Measurements from ENCODE around the gene ADAMTS1.
"Not testable (repeated sequence)": the region's sequence is repeated elsewhere in the genome, so short reads cannot be mapped to it uniquely, and the experiment has no call there.

Gene ADAMTS1

DNA sequence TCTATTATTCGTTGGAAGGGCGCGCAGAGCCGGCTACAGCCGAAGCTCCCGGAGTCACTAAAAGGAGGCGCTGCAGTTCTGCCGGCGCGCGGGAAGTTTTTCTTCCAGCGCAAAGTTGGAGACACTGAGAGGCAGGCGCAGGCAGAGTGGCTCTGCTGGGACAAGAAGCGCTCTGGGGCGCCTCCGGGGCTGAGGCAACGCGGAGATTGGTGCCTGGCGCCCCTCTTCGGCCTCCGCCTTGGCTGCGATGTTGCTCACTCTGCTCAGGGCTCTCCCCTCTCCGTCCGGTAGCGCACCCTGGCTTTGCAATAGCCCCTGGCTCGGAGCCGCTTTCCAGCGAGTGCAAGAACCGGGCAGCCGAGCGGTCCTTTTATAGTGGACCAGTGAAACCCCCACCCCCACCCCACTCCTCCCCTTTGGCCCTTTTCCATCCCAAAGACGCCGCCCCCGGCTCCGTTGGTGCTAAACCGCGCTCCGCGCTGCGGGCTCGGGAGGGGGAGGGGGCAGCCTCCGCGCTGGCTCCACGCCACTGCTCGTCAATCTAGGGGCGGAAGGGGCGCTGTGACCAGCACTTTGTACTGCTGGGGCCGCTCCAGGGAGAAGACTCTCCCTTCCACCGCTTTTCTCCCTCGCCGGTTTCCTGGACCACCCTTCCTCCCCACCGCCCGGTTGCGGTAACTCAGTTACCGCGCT lies at the start of gene ADAMTS1:
Gene ADAMTS1 (minus strand): TSS at position 344 of the 693 bp plus-strand sequence. CDS start 455 bp downstream, outside the sequence.
- peak; percentile 92 for DNase-seq

GRCh38 chr21:26892151-26892550 lies 46.9 kb upstream of the ADAMTS1 start:
- no peak for DNase-seq

DNA sequence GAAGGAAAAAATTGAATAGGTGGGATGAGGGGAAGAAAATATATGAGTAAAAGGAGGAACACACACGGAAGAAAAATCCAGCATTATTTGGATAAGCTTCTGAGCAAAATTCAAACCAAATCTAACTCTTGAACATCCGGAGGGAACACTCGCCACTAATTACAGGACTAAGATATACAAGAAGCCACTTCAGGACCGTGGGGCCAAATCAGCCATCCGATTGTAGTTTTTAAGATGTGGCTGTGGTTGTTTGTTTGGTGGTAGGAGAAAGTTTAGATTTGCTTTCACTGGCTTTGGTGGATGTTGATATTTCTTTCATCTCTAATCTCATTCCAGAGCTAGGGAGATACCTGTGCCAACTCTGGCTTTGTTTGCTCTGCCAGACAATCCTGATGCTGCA lies 43.7 kb upstream of the ADAMTS1 start:
- DNase-seq = no peak

GRCh38 chr21:26888256-26888655 lies 43.0 kb upstream of the ADAMTS1 start:
- DNase-seq = no peak

GRCh38 chr21:26887251-26887650 lies 42.0 kb upstream of the ADAMTS1 start:
- DNase-seq = no peak

DNA sequence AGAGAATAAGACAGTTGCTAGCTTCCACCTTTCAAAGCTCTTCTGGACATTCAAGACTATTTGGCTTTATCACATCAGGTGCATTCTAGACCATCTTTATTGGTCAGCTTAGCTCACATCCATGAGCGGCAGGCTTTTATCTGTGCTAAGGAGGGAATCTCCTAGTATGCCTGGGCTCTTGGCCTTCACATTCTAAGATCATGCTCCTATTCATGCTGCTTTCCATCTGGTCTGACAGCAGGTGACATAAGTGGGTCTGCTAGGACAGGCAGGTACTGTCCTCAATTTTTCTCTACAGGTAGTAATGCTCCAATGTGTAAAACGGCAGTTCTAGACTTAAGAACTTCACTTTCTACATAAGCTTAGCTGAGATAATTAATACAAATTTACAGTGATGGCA lies 39.2 kb upstream of the ADAMTS1 start:
- DNase-seq = no peak

GRCh38 chr21:26883768-26884167 lies 38.6 kb upstream of the ADAMTS1 start:
- no peak for DNase-seq

- DNase-seq = peak; percentile 42
Measured at GRCh38 chr21:26881504-26882228, 36.5 kb upstream of the ADAMTS1 start.

DNA sequence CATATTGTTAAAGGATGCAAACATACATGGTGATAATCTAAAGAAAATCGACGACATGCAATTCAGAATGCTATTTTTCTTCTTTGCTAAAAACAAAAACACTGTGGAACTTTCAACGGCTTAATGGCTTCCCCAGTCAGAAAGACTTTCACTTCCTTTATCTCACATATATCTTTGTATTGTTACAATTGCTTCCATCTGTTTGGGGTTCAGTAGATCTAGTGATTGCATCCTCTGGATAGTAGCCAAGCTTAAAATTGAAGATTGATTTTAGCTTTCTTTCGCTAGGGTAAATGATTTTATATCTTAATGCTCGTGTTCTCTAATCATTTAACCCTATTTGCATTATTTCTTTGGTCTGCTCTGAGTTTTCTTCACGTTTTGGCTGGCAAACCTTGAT lies 31.8 kb upstream of the ADAMTS1 start:
- DNase-seq = no peak

DNA sequence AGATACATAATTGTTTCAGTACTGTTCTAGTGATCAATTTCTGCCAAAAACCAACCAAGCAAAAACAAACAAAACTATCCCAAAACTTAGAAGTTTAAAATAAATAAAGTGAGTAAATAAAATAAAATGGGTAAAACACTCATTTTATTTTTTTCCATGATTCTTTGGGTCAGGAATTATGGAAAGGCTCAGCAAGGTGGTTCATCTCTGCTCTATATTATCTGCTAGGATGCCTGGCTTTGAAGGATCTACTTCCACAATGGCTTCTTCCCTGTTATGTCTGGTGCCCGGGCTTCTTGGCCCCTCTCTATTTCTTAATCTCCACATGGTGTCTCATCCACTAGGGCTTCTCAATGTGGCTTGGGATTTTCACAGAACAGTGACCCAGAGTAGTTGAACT lies 29.1 kb upstream of the ADAMTS1 start:
- DNase-seq = no peak

GRCh38 chr21:26865857-26866256 lies 20.6 kb upstream of the ADAMTS1 start:
- DNase-seq = no peak

DNA sequence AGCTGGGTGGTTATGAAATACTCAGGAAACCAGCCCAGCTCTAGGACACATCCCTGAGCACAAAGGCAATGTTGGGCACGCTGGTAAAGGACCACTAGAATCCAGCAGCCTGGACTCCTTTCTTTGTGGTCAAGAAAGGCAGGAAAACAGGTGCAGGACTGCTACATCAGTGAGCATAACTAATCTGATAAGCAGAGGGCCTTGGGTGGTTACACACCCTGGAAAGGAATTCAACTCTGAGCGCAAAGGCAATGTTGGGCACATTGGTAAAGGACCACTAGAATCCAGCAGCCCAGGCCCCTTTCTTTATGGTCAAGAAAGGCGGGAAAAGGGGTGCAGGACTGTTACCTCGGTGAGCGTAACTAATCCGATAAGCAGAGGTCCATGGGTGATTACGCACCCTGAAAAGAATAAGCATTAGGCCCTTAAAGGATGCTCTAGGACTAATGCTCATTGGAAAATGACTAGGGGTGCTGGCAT lies 11.7 kb upstream of the ADAMTS1 start:
- not testable (repeated sequence) for DNase-seq

- not testable (repeated sequence) for DNase-seq
Measured at GRCh38 chr21:26854695-26855094, 9.5 kb upstream of the ADAMTS1 start.

DNA sequence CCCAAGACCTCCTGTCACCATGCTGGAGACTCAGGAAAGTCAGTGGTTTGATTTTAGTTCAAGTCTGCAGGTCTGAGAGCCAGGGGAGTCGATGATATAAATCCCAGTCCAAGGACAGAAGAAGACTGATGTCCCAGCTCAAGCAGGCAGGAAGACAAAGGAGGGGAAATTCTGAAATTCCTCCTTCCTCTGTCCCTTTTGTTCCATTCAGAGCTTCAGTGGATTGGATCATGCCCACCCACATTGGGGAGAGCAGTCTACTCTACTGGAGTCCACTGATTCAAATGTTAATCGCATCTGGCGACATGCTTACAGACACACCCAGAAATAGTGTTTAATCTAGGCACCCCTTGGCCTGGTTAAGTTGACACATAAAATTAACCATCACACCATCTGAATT lies 7.2 kb upstream of the ADAMTS1 start:
- no peak for DNase-seq

DNA sequence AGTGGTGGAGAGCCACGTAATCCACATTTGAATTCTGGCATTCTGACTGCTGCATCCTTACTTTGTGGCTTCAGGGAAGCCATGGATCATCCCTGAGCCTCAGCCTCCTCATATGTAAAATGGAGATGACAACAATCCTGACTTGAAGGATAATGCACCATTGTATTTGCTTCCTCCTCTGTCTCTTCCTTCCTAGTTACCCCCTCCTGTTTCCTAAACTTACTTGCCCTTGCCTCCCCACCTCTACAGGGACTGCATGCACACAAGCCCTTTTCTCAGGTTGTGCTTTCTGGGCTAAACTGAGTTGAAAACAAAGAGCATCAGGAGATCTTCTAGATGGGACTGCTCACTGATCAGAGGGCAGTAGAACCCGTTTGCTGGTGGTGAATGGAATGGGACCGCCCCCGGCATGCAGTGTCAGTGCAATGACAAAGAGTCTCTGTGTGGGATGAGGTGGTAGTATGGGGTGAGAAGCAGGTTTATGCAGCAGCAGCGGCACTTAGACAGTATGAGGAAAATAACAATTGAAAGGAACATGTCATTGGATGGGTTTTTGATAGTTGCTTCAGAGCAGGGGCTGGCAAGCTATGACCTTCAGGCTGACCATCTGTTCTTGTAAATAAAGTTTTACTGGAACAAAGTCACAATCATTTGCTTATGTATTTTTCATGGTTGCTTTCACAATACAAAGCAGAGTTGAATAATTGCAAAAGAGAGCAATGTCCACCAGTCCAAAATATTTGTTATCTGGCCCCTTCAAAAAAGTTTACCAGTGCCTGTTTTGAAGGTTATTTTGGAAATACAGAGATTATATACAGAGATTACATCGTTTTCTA lies 6.1 kb upstream of the ADAMTS1 start:
- no peak for DNase-seq

DNA sequence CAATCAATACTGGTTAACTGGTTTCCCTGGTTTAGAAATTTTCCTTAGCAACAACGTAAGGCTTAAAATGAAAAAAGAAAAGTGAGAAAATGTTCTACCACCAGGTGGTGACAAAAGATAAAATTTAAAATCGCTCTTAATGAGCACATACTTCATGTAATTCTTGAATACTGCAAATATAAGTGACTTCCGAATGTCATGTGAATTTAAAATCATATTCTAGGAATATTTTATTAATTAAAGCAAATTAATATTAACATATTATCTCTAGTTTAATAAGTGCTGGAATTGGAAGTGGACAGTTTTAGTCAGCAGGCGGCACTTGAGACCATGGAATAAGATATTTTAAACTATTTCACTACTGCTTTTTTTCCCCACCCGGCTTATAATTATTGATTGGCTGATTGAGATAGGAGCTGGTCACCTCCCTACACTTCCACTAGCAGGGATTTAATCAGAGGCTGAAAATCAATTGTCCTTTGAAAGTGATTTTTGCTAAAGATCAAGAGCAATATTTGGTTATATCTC lies 5.0 kb upstream of the ADAMTS1 start:
- peak; percentile 52 for DNase-seq

- peak; percentile 68 for DNase-seq
Measured at GRCh38 chr21:26849428-26850115, 4.4 kb upstream of the ADAMTS1 start.

DNA sequence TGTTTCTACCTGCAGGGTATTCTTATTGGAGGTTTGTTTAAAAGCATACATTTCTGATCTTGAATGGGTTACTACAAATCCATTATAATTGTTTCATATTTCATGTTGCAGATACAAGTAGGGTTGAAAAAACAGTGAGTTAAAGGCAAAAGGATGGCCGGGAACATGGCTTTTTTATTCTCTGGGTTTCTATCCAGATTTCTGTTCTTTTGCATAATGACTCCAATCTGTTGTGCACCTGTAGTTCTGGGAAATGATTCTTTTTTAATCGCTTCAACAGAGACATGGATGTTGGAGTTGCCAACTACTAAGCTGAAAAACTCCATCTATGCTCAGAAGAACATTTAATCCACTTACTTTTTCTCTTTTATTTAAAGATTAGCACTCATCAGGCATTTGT lies 2.7 kb upstream of the ADAMTS1 start:
- DNase-seq = no peak

DNA sequence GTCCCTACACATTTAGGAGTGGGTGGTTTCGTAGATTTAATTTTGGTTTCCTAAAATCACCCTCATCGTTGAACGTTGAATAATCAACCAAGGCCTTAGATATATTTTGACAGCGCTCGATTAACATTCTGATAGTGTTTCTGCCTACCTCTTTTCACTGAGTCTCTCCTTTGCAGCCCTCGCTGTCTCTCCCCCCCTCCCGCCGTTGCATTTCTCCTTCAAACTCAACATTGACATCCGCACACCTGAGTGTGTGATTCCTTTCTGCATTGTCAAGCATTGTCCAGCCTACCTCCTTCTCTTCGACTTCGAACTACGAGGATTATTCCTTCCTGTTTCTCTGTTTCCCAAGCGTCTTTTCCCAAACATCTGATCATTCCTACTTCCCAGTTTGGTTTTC lies 1.8 kb upstream of the ADAMTS1 start:
- DNase-seq = no peak

- DNase-seq = peak; percentile 83
Measured at GRCh38 chr21:26846036-26846931, 1.1 kb upstream of the ADAMTS1 start.

- DNase-seq = peak; percentile 53
Measured at GRCh38 chr21:26845759-26846035, 488 bp upstream of the ADAMTS1 start.

Measured in HCEC 1CT (cell line).